ENCODE data around the gene FER. TPM values are rescaled to one million over a fixed set of nuclear protein-coding genes. Genes with fewer than 3 reads are reported as not detected.

FER gene
- total RNA-seq (2022; extraction: Qiagen RNA extraction): 3.0 to 7.6 TPM (median 6.3 TPM) in 5 replicates

DNA sequence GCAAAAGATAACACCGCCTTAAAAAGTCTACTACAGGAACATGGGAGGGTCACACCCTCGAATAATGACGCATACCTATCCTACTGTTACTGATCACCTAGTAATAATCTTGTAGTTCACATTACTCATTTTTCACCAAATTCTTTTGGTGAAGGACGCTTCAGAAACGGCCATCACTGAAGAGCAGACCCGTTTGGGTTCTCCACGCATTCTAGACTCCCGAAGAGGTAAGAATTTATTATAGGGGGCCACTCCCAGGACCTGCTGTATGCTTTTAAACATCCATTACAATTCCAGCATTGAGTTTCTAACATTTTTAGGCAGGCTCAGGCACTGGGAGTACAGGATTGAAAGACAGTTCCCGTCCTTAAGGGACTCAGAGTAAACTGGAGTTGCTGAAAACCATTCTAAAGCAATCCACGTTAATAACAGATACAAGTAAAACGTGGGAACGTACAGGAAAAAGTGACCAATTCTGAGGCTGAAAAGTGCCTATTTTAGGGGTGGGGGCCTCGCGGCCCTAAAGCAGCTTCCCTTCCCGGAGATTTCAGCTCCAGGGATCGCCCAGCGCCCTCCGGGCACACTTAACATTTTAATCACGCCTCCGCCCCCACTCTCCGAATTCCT, at the start of gene FER:
FER (plus strand) TSS at position 124 of the 627 bp plus-strand sequence. CDS start 50,286 bp downstream, outside the sequence.

